Liver (tissue), 9 donors: Measurements from ENCODE around the gene CALB2. TPM values are rescaled to one million over a fixed set of nuclear protein-coding genes. Genes with fewer than 3 reads are reported as not detected.

Experiments
- DNase-seq: peaks from one replicate; pipeline ENCODE4 v3.0.0-alpha.2; 2017; ENCODE audit warnings: low spot score
- H3K27ac ChIP-seq, 2 donors: one replicate each; pipeline ENCODE4 v1.7.0; 2013; ENCODE audit warnings: inconsistent platforms in 2 of 2, low read length in 2 of 2, control low read depth in 1 of 2, low read depth in 1 of 2, mild to moderate bottlenecking in 1 of 2
- H3K27me3 ChIP-seq, 4 donors: one replicate each; pipeline versions ENCODE4 v1.6.1 to v1.7.0; 2013; ENCODE audit warnings: low read length in 3 of 4, inconsistent platforms in 1 of 4, mild to moderate bottlenecking in 1 of 4, moderate library complexity in 1 of 4; ENCODE audit not compliant: control insufficient read depth in 4 of 4, insufficient read depth in 4 of 4
- H3K36me3 ChIP-seq, 4 donors: one replicate each; pipeline versions ENCODE4 v1.6.1 to v1.7.0; 2013; ENCODE audit warnings: low read length in 3 of 4, mild to moderate bottlenecking in 3 of 4, low read depth in 1 of 4, moderate library complexity in 1 of 4; ENCODE audit not compliant: control insufficient read depth in 4 of 4, insufficient read depth in 3 of 4
- H3K4me1 ChIP-seq, 4 donors: one replicate each; pipeline versions ENCODE4 v1.6.1 to v1.7.0; 2013; ENCODE audit warnings: low read length in 3 of 4, mild to moderate bottlenecking in 3 of 4, moderate library complexity in 1 of 4; ENCODE audit not compliant: control insufficient read depth in 4 of 4, insufficient read depth in 4 of 4
- H3K4me3 ChIP-seq, 3 donors: one replicate each; pipeline versions ENCODE4 v1.6.1 to v1.7.0; 2013; ENCODE audit warnings: low read length in 3 of 3, control low read depth in 1 of 3, low read depth in 1 of 3, mild to moderate bottlenecking in 1 of 3
- H3K9ac ChIP-seq, 2 donors: one replicate each; pipeline ENCODE4 v1.7.0; 2013; ENCODE audit warnings: low read length in 2 of 2, mild to moderate bottlenecking in 2 of 2, moderate library complexity in 2 of 2, control low read depth in 1 of 2, low read depth in 1 of 2
- H3K9me3 ChIP-seq, 4 donors: one replicate each; pipeline versions ENCODE4 v1.6.1 to v1.7.0; 2013; ENCODE audit warnings: low read length in 3 of 4; ENCODE audit not compliant: control insufficient read depth in 4 of 4
- ATF3 ChIP-seq: IDR thresholded peaks from 2 replicates; pipeline ENCODE4 v1.6.1; 2016; ENCODE audit warnings: antibody characterized with exemption
- CTCF ChIP-seq: fragments of 150-350 bp; IDR thresholded peaks from 2 replicates; pipeline ENCODE4 v1.5.1; 2017; ENCODE audit warnings: improper control_type of control experiment, low read depth, low read length; ENCODE audit not compliant: missing input control
- EGR1 ChIP-seq, 2 donors: IDR thresholded peaks; 2 replicates each; pipeline ENCODE4 v1.6.1; 2016 to 2018; ENCODE audit warnings: antibody characterized with exemption in 2 of 2, low read depth in 2 of 2
- FOXA1 ChIP-seq: IDR thresholded peaks from 2 replicates; pipeline ENCODE4 v1.6.1; 2016; ENCODE audit warnings: antibody characterized with exemption
- GABPA ChIP-seq, 2 donors: IDR thresholded peaks in 1 of 2; conservative IDR thresholded peaks in 1 of 2; 2 replicates each; pipeline ENCODE4 v1.6.1; 2016; ENCODE audit warnings: antibody characterized with exemption in 2 of 2, mild to moderate bottlenecking in 1 of 2, moderate library complexity in 1 of 2
- HNF4A ChIP-seq, 2 donors: conservative IDR thresholded peaks; 2 replicates each; pipeline ENCODE4 v1.6.1; 2016; ENCODE audit warnings: antibody characterized with exemption in 2 of 2, mild to moderate bottlenecking in 2 of 2
- HNF4G ChIP-seq: IDR thresholded peaks from 2 replicates; pipeline ENCODE4 v1.6.1; 2016; ENCODE audit warnings: antibody characterized with exemption
- MAX ChIP-seq: IDR thresholded peaks from 2 replicates; pipeline ENCODE4 v1.6.1; 2016; ENCODE audit warnings: antibody characterized with exemption
- NR2F2 ChIP-seq: IDR thresholded peaks from 2 replicates; pipeline ENCODE4 v1.6.1; 2016; ENCODE audit warnings: antibody characterized with exemption
- RAD21 ChIP-seq, 2 donors: IDR thresholded peaks; 2 replicates each; pipeline ENCODE4 v1.6.1; 2016; ENCODE audit warnings: antibody characterized with exemption in 2 of 2, mild to moderate bottlenecking in 2 of 2
- RXRA ChIP-seq, 2 donors: IDR thresholded peaks; 2 replicates each; pipeline ENCODE4 v1.6.1; 2017 to 2018; ENCODE audit warnings: antibody characterized with exemption in 2 of 2, mild to moderate bottlenecking in 1 of 2
- TAF1 ChIP-seq: conservative IDR thresholded peaks from 2 replicates; pipeline ENCODE4 v1.6.1; 2016; ENCODE audit warnings: antibody characterized with exemption, mild to moderate bottlenecking
- YY1 ChIP-seq: IDR thresholded peaks from 2 replicates; pipeline ENCODE4 v1.6.1; 2016; ENCODE audit warnings: antibody characterized with exemption, mild to moderate bottlenecking
- ZBTB33 ChIP-seq: IDR thresholded peaks from 2 replicates; pipeline ENCODE4 v1.6.1; 2016; ENCODE audit warnings: antibody characterized with exemption
- WGBS: extraction: QIAGEN DNeasy Blood & Tissue Kit; methylation state at CpG from one replicate; pipeline ENCODE4 v1.1.7; 2013; 5-methylcytosine and 5-hydroxymethylcytosine counted together
- polyA plus RNA-seq, 2 donors: library from polyadenylated mRNA; stranded (reverse) in 1 of 2; unstranded in 1 of 2; fragments of 200-250 nt in 1 of 2; fragments of >200 nt in 1 of 2; fragmentation: Nextera tagmentation in 1 of 2; extraction: Ambion mirVana in 1 of 2; gene quantifications; one replicate each; pipeline versions ENCODE4 v1.2.1 to v1.2.3, GENCODE V29; 2013 to 2015
- total RNA-seq, 2 donors: library from RNA; depleted of rRNA; stranded (reverse); fragments of >200 nt; gene quantifications; one replicate each; pipeline ENCODE4 v1.2.3, GENCODE V29; 2014
- donor health status: healthy.
- donor health status: healthy.
- donor health status: healthy.
- donor health status: healthy.
- donor health status: healthy.

Gene CALB2
- total and polyA plus RNA-seq, 4 donors, result not detected

GRCh38 chr16:71412270-71413160 lies 54.0 kb downstream of the CALB2 start:
- WGBS, result 11% methylated on average over 24 of the region's 24 CpGs
- Histone ChIP-seq H3K4me1 (peaks cover 0 to 3% (median 0%) of the 10 kb centered on the region in 4 donors), H3K9me3 (no peaks in the 10 kb centered on the region), H3K27ac (no peak overlapping the region), H3K27me3 (no peaks in the 10 kb centered on the region), H3K36me3 (no peaks in the 10 kb centered on the region), H3K9ac (no peak overlapping the region), H3K4me3 (no peak overlapping the region)
- peak; percentile 80 for DNase-seq
- peak; percentile 88 for TF ChIP-seq CTCF
- no peak for TF ChIP-seq FOXA1
- peak; percentile 85 to 89 for TF ChIP-seq RAD21 (IDR thresholded peaks at IDR 0.05)
- TF ChIP-seq TAF1, result no peak

- no peaks in the 10 kb centered on the region for H3K9me3 ChIP-seq
- TF ChIP-seq ATF3 (no peak), FOXA1 (no peak), NR2F2 (no peak), EGR1 (IDR thresholded peaks at IDR 0.05; ENCODE audit: low read depth in 2 of 2) (no peak), MAX (no peak), RXRA (IDR thresholded peaks at IDR 0.05) (no peak), YY1 (no peak), CTCF (no peak), RAD21 (IDR thresholded peaks at IDR 0.05) (no peak), HNF4A (conservative IDR thresholded peaks at IDR 0.05) (no peak), GABPA (IDR thresholded peaks at IDR 0.05 in 1 of 2, conservative IDR thresholded peaks at IDR 0.05 in 1 of 2) (no peak), ZBTB33 (no peak), TAF1 (no peak), HNF4G (no peak)
- no peak for DNase-seq
- H3K4me1 ChIP-seq, result peaks cover 0 to 3% (median 0%) of the 10 kb centered on the region in 4 donors
- no peaks in the 10 kb centered on the region for H3K36me3 ChIP-seq
- H3K9ac ChIP-seq, result no peak overlapping the region
- WGBS, result 62% methylated on average over 4 of the region's 4 CpGs
- no peak overlapping the region for H3K27ac ChIP-seq
- H3K4me3 ChIP-seq, result no peak overlapping the region
- H3K27me3 ChIP-seq, result no peaks in the 10 kb centered on the region
Observed at GRCh38 chr16:71413341-71413740, 54.8 kb downstream of the CALB2 start.
